GM12874 (cell line): ENCODE measurements around the gene CREB3.

Experiments
- TF ChIP-seq, protein P1 (sequence below): IDR thresholded peaks from 2 replicates; pipeline ENCODE4 v1.5.1; 2011; ENCODE audit warnings: low read depth, mild to moderate bottlenecking, control low read depth, low read length, moderate library complexity; ENCODE audit not compliant: insufficient read depth

CREB3 gene, protein sequence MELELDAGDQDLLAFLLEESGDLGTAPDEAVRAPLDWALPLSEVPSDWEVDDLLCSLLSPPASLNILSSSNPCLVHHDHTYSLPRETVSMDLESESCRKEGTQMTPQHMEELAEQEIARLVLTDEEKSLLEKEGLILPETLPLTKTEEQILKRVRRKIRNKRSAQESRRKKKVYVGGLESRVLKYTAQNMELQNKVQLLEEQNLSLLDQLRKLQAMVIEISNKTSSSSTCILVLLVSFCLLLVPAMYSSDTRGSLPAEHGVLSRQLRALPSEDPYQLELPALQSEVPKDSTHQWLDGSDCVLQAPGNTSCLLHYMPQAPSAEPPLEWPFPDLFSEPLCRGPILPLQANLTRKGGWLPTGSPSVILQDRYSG

DNA sequence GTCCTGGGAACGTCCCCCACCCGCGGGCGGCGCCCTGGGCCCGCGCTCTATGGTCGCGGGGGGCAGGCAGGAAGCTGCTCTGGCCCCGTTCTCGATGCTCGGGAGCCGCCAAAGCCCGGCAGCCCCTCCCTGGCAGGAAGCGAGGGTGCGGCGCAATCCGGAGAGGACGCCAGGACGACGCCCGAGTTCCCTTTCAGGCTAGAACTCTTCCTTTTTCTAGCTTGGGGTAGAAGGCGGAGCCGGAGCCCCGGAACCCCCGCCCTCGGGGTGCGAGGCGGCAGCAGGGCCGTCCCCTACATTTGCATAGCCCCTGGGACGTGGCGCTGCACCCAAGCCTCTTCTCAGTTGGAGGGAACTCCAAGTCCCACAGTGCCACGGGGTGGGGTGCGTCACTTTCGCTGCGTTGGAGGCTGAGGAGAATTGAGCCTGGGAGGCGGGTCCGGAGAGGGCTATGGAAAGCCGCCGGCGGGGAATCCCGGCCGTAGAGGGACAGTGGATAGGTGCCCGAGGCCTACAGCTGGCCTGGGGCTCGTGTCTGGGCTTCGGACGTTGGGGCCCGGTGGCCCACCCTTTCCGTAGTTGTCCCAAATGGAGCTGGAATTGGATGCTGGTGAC, at the start of gene CREB3, which contains the start of gene TLN1:
Gene CREB3 (plus strand): TSS at position 482 of the 615 bp plus-strand sequence. CDS start 107 bp downstream, at position 589.
Gene TLN1 (minus strand): TSS at position 11 of the 615 bp plus-strand sequence. CDS start 6,501 bp downstream, outside the sequence.
- TF ChIP-seq, protein P1, sequence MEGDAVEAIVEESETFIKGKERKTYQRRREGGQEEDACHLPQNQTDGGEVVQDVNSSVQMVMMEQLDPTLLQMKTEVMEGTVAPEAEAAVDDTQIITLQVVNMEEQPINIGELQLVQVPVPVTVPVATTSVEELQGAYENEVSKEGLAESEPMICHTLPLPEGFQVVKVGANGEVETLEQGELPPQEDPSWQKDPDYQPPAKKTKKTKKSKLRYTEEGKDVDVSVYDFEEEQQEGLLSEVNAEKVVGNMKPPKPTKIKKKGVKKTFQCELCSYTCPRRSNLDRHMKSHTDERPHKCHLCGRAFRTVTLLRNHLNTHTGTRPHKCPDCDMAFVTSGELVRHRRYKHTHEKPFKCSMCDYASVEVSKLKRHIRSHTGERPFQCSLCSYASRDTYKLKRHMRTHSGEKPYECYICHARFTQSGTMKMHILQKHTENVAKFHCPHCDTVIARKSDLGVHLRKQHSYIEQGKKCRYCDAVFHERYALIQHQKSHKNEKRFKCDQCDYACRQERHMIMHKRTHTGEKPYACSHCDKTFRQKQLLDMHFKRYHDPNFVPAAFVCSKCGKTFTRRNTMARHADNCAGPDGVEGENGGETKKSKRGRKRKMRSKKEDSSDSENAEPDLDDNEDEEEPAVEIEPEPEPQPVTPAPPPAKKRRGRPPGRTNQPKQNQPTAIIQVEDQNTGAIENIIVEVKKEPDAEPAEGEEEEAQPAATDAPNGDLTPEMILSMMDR = peak; percentile 21; the same call in 1 of the 2 replicates

DNA sequence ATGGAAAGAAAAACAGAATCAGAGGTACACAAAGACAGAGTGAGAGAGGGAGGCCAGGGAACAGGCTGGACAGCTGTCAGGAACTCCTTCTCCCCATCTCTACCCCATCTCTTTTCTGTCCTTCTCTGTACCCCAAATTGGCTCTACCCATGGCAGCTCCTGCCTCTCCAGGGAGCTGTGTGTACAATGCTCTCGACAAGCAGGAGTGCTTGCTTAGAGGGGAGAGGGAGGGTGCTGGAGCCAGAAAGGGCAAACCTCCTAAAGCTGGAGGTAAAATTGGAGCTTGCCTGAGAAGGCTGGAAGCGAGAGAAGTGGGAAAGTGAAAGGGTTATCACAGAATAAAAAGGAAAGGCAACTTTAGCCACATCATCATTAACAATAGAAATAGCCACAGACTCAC, 49.1 kb upstream of the CREB3 start:
- TF ChIP-seq, protein P1 = no peak

DNA sequence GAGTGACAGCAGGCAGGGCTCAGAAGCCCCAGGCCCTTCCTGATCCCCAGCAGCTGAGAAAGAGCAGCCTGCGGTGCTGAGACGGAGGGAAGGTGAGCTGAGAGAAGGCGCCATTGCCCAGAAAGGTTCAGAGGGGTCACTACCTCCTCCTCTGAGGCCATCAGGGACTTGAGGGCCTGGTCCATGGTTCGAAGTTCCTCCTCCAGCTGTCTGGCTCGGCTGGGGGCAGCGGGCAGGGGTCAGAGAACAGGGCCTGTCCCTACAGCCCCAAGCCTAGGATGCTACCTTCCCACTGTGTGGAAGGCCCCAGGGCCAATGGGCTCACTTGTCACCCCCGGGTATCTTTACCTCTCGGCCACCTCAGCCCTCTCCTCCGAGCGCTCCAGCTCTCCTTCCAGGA, 47.5 kb upstream of the CREB3 start:
- TF ChIP-seq, protein P1 = no peak

DNA sequence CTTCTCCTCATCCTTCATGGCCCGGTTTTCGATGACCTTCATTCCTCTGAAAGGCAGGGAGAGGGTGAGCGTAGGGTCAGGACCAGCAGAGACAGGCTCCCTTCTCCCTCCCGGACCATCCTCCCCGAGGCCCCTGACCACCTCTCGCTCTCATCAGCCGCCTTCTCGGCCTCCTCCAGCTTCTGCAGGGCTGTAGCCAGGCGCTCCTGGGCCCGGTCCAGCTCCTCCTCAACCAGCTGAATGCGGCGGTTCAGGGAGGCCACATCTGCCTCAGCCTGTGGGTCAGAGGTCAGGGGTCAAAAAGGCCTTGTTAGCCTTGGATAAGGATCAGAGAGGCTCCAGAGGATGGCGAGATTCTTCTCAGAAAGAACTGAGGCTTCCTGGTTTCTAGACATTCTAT, 47.0 kb upstream of the CREB3 start:
- TF ChIP-seq, protein P1 = no peak

DNA sequence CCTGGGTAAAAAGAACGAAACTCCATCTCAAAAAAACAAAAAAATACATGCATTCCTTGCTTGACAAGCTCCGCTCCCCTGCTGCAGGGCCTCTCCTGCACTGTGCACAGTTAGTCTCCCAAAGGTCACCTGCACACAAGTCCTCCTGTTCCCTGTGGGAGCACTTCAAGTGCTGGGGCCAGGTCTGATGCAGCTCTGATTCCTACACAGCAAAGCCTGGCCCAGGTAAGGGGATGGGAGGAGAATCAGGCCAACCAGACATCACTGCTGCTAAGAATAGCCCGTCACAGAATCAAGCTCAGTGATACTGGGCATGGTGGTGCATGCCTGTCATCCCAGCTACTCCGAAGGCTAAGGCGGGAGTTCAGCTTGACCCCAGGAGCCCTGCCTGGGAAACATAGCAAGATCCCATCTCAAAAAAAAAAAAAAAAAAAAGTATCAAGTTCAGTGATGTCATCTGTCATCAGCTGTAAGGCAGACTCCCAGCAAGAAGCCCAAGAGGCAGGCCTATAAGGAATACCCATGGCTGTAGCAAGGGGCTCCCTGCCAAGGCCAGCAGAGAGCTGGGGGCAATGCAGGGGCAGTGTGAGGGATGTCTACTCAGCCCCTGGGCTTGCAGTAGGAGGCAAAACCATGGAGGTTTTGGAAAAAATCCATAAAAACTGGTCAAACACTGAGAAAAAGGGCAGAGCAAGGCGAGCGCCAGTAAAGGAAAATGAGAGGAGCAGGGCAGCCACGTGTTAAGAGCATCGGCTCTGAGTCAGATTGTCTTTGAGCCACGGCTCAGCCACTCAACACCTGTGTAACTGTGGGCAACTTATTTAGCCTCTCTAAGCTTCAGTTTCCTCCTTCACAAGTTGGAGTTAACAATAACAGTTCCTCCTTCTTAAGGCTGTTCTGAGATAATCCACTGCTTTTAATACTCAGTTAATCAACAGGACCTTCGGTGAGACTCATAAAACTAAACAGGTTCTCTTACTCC, 46.0 kb upstream of the CREB3 start:
- TF ChIP-seq, protein P1 = no peak

DNA sequence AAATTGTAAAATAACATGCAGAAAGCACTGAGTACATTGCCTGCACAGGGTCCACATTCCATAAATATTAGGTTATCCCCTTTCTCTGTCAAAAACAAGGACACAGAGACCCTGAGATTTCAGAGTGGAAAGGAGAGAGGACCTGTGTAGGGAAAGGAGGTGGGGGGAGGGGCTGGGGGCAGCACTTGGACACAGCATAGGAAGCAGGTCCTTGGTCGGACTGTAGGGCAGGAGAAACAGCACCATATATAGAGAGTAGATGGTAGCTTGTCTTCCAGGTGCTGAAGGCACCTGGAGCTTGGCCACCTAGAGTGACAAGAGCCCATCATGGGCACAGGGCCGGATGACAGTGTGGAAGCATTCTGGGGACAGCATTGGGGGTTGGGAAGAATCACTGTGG, 45.2 kb upstream of the CREB3 start:
- TF ChIP-seq, protein P1 = no peak
